ENCODE measurements around the gene MRC2.

GRCh38 chr17:62714016-62714777 lies 86.7 kb downstream of the MRC2 start:
- TF ChIP-seq POLR2A (IDR thresholded peaks at IDR 0.05) = no peak
- TF ChIP-seq POLR2AphosphoS5 (IDR thresholded peaks at IDR 0.05) = no peak

Measured in prostate gland (tissue), 1 donor.